HG02623 (cell line): ENCODE data around the gene LRRFIP1.

Experiments
- ATAC-seq: cut with Tn5 transposase; IDR thresholded peaks from one replicate; pipeline ENCODE4 v1.9.1; 2021; ENCODE audit warnings: moderate library complexity; ENCODE audit not compliant: unreplicated experiment

Gene LRRFIP1

DNA sequence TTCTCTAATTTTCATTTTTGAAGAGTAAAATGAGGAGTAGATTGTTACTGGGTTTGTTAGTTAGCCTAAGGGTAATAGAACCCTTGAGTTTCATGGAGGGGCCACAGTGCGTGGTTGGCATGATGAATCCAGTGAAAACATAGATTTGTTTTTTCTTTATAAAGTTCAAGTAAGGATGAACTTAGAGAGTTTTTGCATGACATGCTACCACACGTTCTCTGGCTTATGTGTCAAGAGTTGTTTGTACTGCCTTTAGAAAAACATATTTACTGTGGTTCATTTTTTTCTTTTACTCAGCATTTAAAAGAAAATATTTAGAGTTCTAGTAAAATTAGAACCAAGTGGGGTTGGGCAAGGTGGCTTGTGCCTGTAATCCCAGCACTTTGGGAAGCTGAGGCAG, 193.0 kb downstream of the LRRFIP1 start:
- no peak for ATAC-seq

DNA sequence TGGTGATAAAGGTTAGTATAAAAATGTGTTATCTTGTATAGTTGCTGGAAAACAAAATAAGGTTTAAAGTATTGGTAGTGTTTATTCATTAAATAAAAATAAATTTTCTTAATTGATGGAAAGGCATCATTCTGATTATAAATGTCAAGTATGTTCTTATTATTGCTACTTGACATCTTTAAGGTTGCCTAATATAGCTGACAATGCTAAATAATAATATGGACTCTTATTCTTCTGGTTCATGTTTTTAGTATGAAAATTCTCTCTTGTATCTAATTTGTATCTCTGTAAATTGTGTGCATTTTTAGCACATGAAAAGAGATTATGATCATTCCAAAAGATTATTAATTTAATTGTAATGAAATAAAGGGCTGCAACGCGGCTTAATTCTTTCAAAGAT, 196.2 kb downstream of the LRRFIP1 start:
- ATAC-seq: no peak

DNA sequence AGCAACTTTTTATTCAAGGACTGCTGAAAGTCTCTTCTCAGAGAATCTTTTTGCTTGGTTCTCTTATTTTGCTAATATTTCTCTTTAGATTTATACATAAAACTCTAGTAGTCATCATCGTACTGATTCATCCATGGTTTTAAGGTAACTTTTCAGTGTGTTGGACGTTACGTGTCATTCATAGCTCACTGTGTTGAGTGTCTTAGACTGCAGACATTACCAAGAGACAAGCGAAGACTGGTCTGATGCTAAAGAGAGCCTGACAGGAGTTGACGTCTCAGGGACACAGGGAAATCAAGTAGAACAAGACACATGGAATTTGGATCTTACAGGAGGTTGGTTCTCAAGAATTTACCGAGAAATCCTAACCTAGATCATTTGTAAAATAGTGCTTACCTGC, 196.7 kb downstream of the LRRFIP1 start:
- no peak for ATAC-seq

DNA sequence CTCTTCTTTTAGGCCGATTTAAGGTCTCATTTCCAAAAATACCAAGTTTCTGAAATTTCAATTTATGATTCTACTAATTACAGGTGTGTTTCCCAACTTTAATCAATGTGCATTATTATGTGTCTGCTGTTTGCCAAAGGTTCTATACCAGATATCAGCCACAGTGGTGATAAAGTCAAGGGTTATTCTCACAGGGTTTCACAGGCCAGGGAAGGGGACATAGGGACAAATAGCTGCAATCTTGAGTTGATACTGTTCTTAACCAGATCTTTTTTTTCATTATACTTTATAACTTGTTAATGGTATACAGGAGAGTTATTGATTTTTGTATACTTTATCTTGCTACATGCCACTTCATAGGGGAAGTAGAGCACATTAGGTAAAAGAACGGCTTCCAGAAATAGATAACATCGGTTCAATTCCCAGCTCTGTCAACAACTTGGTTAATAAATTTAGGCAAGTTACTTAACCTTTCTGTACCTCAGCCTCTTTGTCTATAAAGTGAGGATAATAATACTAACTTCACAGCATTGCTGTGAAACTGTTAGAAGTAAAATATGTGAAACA, 200.1 kb downstream of the LRRFIP1 start:
- ATAC-seq: no peak
